Astrocyte of the spinal cord (primary cell): ENCODE data around the gene IFNA8.

Experiments
- DNase-seq: peaks from one replicate; pipeline ENCODE4 v3.0.0; 2011; ENCODE audit warnings: low read depth, low spot score
- H3K4me3 ChIP-seq: 2 replicates; pipeline ENCODE4 v1.5.1; 2011; ENCODE audit warnings: low read depth, mild to moderate bottlenecking, low read length, moderate library complexity
- CTCF ChIP-seq: IDR thresholded peaks from 2 replicates; pipeline ENCODE4 v1.5.1; 2012; ENCODE audit warnings: low read depth, mild to moderate bottlenecking, low read length, inconsistent platforms
- in situ Hi-C: cut with HindIII; loops from 2 replicates; pipeline ENCODE4 v1.10.0; 2017; ENCODE audit warnings: low sequenced_read_pairs

The IFNA8 gene

GRCh38 chr9:21404146-21404545, 4.8 kb upstream of the IFNA8 start:
- no peak for TF ChIP-seq CTCF
- in situ Hi-C loops, result no loop called here
- no peak overlapping the region for H3K4me3 ChIP-seq
- DNase-seq, result no peak

GRCh38 chr9:21412107-21412506, 3.2 kb downstream of the IFNA8 start:
- TF ChIP-seq CTCF, result no peak
- no peak overlapping the region for H3K4me3 ChIP-seq
- in situ Hi-C loops, result no loop called here
- DNase-seq, result no peak

- no peak for DNase-seq
- in situ Hi-C loops, result no loop called here
- TF ChIP-seq CTCF, result no peak
- no peak overlapping the region for H3K4me3 ChIP-seq
Observed at GRCh38 chr9:21413151-21413550, 4.2 kb downstream of the IFNA8 start.

- in situ Hi-C loops, result no loop called here
- H3K4me3 ChIP-seq, result no peak overlapping the region
- TF ChIP-seq CTCF, result peak; percentile 5
- DNase-seq, result no peak
Observed at GRCh38 chr9:21413624-21414023, 4.7 kb downstream of the IFNA8 start.

- DNase-seq, result no peak
- H3K4me3 ChIP-seq, result no peak overlapping the region
- no peak for TF ChIP-seq CTCF
- in situ Hi-C loops, result no loop called here
Observed at GRCh38 chr9:21414220-21414940, 5.5 kb downstream of the IFNA8 start.

GRCh38 chr9:21415493-21416267, 6.8 kb downstream of the IFNA8 start:
- no peak for TF ChIP-seq CTCF
- in situ Hi-C loops, result no loop called here
- DNase-seq, result peak; percentile 65
- no peak overlapping the region for H3K4me3 ChIP-seq
